SJCRH30 (cell line): ENCODE measurements around the gene TLR6. TPM values are rescaled to one million over a fixed set of nuclear protein-coding genes. Genes with fewer than 3 reads are reported as not detected.
A peak's percentile ranks its signal among the peaks of the same experiment; 100 is the strongest.
"Not testable (repeated sequence)": the region's sequence is repeated elsewhere in the genome, so short reads cannot be mapped to it uniquely, and the experiment has no call there.

ENCODE experiments used
- DNase-seq, 2 experiments: peaks; one replicate each; pipeline ENCODE4 v3.0.0-alpha.2; 2015 to 2020
- H3K27ac ChIP-seq: fragments of 250-450 bp; sonication (Bioruptor Pico); 2 replicates; pipeline ENCODE4 v1.5.1; 2020; ENCODE audit warnings: mild to moderate bottlenecking, moderate library complexity
- H3K27me3 ChIP-seq: fragments of 250-450 bp; sonication (Bioruptor Pico); 2 replicates; pipeline ENCODE4 v1.5.1; 2020; ENCODE audit warnings: mild to moderate bottlenecking, moderate library complexity
- H3K36me3 ChIP-seq: fragments of 250-450 bp; sonication (Bioruptor Pico); 2 replicates; pipeline ENCODE4 v1.5.1; 2020; ENCODE audit warnings: mild to moderate bottlenecking, moderate library complexity
- H3K4me1 ChIP-seq: fragments of 250-450 bp; sonication (Bioruptor Pico); 2 replicates; pipeline ENCODE4 v1.5.1; 2020; ENCODE audit warnings: mild to moderate bottlenecking, moderate library complexity
- H3K4me3 ChIP-seq: fragments of 250-450 bp; sonication (Bioruptor Pico); 2 replicates; pipeline ENCODE4 v1.5.1; 2020; ENCODE audit warnings: mild to moderate bottlenecking, moderate library complexity
- H3K9me3 ChIP-seq: fragments of 250-450 bp; sonication (Bioruptor Pico); replicated peaks from 2 replicates; pipeline ENCODE4 v1.5.1; 2020; ENCODE audit warnings: mild to moderate bottlenecking, moderate library complexity
- total RNA-seq: library from RNA; depleted of rRNA; stranded (reverse); fragments of >200 nt; shearing (Covaris generic); gene quantifications from 2 replicates; pipeline ENCODE4 v1.2.3, GENCODE V29; 2014

The TLR6 gene
- total RNA-seq, 1 experiment from 2014 or later, result 0.20 TPM

DNA sequence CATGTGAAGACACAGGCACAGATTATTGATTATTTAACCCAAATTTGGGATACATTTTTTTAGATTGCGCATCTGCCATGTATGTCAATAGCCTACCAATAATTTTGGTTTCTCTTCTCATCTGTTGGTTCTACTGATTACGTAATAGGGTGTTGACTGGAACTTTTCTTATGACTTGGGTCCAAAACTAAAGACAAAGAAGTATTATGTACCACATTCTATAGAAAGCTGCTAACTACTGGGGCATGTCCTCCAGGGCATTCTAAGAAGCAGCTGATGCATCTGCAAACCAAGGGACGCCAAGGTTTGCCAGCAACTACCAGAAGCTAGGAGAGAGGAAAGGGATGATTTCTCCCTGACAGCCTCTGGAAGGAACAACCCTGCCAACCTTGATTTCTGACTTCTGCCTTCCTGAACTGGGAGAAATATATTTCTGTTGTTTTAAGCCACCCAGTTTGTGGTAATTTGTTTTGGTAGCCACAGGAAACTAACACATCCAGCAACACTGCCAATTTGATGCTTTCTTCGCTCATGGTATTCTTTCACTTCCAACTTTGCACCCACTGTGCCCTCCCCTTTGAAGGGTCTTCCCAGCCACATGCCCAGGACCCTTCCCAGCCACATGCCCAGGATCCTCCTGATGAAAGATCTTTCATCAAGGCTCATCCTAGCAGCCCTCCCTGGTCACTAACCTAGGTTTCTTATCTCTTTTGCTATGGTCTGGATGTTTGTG, 36.1 kb downstream of the TLR6 start:
- no peak overlapping the region for H3K27ac ChIP-seq
- no peaks in the 10 kb centered on the region for H3K9me3 ChIP-seq
- no peaks in the 10 kb centered on the region for H3K27me3 ChIP-seq
- no peaks in the 10 kb centered on the region for H3K36me3 ChIP-seq
- no peak for DNase-seq
- H3K4me1 ChIP-seq, result no peaks in the 10 kb centered on the region
- H3K4me3 ChIP-seq, result no peak overlapping the region

- no peak for DNase-seq
- Histone ChIP-seq H3K9me3 (no peaks in the 10 kb centered on the region), H3K27ac (no peak overlapping the region), H3K27me3 (no peaks in the 10 kb centered on the region), H3K36me3 (no peaks in the 10 kb centered on the region), H3K4me3 (no peak overlapping the region), H3K4me1 (no peaks in the 10 kb centered on the region)
Observed at GRCh38 chr4:38819569-38819968, 37.0 kb downstream of the TLR6 start.

DNA sequence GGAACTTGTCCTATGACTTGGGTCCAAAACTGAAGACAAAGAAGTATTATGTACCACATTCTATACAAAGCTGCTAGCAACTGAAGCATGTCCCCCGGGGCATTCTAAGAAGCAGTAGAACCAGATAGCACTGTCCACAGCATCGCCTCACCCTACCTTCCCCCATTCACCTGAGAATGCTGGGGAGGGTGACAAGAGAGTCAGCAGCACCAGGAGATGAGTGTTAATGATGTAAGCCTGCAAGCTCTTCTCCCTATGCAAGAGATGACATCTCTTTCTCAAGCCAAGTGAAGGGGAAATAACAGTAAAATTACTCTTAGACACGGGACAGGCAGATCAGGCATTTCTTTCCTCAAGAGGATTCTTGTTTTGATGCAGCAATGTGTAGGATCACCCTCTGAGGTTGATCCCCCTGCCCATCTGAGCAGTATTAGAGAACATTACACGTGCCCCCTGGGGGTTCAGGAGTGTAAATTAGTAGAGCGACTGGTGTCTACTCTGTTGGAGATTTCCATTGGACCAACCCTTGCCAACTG, 38.1 kb downstream of the TLR6 start:
- Histone ChIP-seq H3K9me3 (no peaks in the 10 kb centered on the region), H3K27me3 (no peaks in the 10 kb centered on the region), H3K4me3 (no peak overlapping the region), H3K27ac (no peak overlapping the region), H3K4me1 (no peaks in the 10 kb centered on the region), H3K36me3 (no peaks in the 10 kb centered on the region)
- DNase-seq, result no peak

- Histone ChIP-seq H3K27ac (no peak overlapping the region), H3K36me3 (no peaks in the 10 kb centered on the region)
- DNase-seq, result no peak
Observed at GRCh38 chr4:38815885-38816782, 40.5 kb downstream of the TLR6 start.

DNA sequence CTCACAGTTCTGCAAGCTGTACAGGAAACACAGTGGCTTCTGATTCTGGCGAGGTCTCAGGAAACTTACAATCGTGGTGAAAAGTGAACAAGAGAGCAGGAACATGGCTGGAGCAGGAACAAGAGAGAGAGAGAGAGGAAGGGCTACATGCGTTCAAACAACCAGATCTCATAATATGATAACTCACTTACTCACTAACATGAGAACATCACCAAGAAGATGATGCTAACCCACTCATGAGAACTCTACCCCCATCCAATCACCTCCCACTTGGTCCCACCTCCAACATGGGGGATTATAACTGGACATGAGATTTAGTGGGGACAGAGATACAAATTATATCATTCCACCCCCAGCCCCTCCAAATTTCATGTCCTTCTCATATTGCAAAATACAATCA, 42.2 kb downstream of the TLR6 start:
- no peaks in the 10 kb centered on the region for H3K4me1 ChIP-seq
- no peak for DNase-seq
- H3K9me3 ChIP-seq, result no peaks in the 10 kb centered on the region
- no peak overlapping the region for H3K27ac ChIP-seq
- H3K36me3 ChIP-seq, result no peaks in the 10 kb centered on the region
- no peak overlapping the region for H3K4me3 ChIP-seq
- no peaks in the 10 kb centered on the region for H3K27me3 ChIP-seq

More at GRCh38 chr4:38815885-38816782, 40.5 kb downstream of the TLR6 start:
- no peaks in the 10 kb centered on the region for H3K4me1 ChIP-seq
- H3K27me3 ChIP-seq, result no peaks in the 10 kb centered on the region
- H3K4me3 ChIP-seq, result no peak overlapping the region
- no peaks in the 10 kb centered on the region for H3K9me3 ChIP-seq

GRCh38 chr4:38811297-38811696, 45.3 kb downstream of the TLR6 start:
- no peaks in the 10 kb centered on the region for H3K36me3 ChIP-seq
- H3K9me3 ChIP-seq, result no peaks in the 10 kb centered on the region
- H3K27ac ChIP-seq, result no peak overlapping the region
- no peaks in the 10 kb centered on the region for H3K4me1 ChIP-seq
- no peak for DNase-seq
- H3K4me3 ChIP-seq, result no peak overlapping the region
- H3K27me3 ChIP-seq, result no peaks in the 10 kb centered on the region

DNA sequence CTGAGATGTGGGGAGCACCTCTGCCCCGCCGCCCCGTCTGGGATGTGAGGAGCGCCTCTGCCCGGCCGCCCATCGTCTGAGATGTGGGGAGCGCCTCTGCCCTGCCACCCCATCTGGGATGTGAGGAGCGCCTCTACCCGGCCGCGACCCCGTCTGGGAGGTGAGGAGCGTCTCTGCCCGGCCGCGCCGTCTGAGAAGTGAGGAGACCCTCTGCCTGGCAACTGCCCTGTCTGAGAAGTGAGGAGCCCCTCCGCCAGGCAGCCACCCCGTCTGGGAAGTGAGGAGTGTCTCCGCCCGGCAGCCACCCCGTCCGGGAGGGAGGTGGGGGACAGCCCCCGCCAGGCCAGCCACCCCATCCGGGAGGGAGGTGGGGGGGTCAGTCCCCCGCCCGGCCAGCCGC, 49.2 kb downstream of the TLR6 start:
- H3K9me3 ChIP-seq, DNase-seq: not testable (repeated sequence)

DNA sequence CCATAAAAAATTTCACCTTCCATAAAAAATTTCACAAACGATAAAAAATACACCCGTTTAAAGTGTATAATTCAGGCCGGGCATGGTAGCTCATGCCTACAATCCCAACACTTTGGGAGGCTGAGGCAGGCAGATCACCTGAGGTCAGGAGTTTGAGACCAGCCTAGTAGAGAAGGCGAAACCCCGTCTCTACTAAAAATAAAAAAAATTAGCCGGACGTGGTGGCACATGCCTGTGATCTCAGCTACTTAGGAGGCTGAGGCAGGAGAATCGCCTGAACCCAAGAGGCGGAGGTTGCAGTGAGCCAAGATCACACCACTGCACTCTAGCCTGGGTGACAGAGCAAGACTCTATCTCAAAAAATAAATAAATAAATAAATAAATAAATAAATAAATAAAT, 50.4 kb downstream of the TLR6 start:
- not testable (repeated sequence) for H3K9me3 ChIP-seq, DNase-seq, H3K27ac ChIP-seq, H3K4me3 ChIP-seq, H3K36me3 ChIP-seq, H3K27me3 ChIP-seq, H3K4me1 ChIP-seq

More for the DNA sequence above, 49.2 kb downstream of the TLR6 start:
- not testable (repeated sequence) for H3K4me1 ChIP-seq, H3K36me3 ChIP-seq, H3K27me3 ChIP-seq, H3K4me3 ChIP-seq, H3K27ac ChIP-seq

DNA sequence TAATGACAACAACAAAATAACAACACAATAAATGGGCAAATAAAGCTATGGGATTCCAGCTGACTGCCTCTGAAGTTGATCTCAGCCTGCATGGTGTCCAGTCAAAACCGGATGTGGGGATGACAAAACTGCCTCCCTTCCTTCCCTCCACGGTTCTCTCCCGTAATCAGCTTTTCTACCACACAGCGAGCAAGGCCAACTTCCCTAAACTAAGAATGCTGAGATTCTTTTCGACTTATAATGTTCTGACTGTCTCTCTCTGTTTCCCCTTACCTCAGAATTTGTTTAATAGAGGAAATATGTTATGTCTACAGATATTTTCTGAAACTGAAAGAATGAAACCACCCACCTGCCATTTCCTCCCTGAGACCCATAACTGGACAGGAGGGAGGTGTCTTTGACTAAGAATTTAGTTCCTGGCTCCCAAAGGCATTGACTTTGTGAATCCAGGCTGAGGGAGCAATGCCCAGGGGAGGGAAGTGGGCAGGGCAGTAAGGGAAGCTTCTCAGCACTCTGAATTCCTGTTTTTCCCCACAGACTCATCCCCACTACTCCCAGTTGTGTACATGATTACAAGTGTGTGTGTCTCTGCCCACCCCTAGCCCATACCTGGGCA, 51.0 kb downstream of the TLR6 start:
- Histone ChIP-seq H3K4me1 (no peaks in the 10 kb centered on the region), H3K9me3 (no peaks in the 10 kb centered on the region), H3K4me3 (peak overlapping the region; percentile 32), H3K27me3 (no peaks in the 10 kb centered on the region), H3K36me3 (no peaks in the 10 kb centered on the region), H3K27ac (no peak overlapping the region)
- DNase-seq, result peak in 1 of 2 experiments; percentile 24

DNA sequence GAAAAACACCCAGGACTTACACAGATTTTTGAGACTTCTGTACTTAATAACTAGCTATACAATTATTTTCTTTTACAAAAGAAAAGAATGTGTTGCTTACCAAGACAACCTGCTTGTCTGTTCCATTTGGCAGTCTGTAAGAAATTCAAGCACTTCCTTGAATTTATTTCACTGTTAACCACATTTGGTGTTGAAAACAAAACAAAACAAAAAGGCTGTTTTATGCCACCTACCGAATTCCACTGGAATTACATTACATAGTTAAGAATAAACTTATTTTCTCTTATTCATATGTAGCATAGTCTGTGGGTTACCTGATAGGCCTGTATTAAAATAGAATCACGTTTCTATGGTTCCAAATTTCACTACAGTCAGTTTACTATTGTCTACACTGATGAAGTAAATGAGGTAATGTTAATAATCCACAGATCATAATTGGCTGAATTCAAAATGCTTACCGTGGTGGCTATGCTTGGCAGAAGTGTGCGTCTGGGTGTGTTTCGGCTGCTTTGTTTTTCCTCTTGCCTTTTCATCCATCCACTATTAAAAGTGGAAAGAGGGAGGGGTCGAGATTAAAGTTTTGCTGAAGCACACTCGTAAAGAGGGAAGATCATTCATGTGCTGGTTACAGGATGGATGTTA, 51.8 kb downstream of the TLR6 start, which contains the start of gene TLR1:
TSS of gene TLR1 (minus strand) at position 138 of the 642 bp plus-strand sequence. CDS start 5,960 bp downstream, outside the sequence.
- Histone ChIP-seq H3K27me3 (no peaks in the 10 kb centered on the region), H3K4me1 (no peaks in the 10 kb centered on the region), H3K27ac (no peak within 1 kb of the TSS), H3K36me3 (no peaks in the 10 kb centered on the region), H3K9me3 (no peaks in the 10 kb centered on the region), H3K4me3 (peak within 1 kb of the TSS; percentile 32)
- peak in 1 of 2 experiments; percentile 57 for DNase-seq

DNA sequence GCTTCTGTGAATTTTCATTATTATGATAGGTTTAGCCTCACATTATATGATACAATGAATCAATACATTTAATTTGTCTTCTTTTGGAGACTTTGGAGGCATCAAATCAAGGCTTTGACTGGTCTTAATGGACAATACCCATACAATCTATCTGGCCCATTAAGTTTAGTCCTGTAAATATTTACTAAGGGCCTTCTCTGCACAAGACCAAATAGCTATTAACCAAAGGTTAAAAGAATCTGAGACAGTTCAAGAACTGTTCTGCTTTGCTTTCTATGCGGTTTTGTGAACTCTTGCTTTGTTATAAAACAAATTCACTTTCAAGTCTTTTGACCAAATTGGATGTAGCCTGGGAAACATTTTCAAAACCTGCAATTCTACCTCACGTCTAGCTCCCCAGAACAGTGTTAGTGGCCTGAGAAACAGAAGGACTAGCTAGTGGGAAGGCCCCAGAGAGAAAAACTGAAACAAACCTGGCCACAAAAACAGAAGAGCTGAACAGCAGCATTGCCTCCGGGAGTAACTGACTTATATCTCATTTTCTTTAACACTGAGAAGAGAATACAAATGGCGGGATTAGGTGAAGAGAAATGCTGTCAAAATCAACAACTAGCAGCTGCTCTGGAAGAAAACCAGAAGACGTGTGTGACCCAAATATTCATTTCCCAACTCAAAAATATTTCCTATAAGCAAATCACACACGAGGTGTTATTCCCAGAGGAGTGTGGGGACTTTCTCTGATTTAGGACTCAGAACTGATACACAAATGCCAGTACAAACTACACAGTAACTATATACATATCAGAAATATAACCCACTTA, 52.6 kb downstream of the TLR6 start:
- no peaks in the 10 kb centered on the region for H3K36me3 ChIP-seq
- H3K4me1 ChIP-seq, result no peaks in the 10 kb centered on the region
- H3K27me3 ChIP-seq, result no peaks in the 10 kb centered on the region
- no peak overlapping the region for H3K4me3 ChIP-seq
- H3K9me3 ChIP-seq, result no peaks in the 10 kb centered on the region
- no peak for DNase-seq
- H3K27ac ChIP-seq, result no peak overlapping the region

DNA sequence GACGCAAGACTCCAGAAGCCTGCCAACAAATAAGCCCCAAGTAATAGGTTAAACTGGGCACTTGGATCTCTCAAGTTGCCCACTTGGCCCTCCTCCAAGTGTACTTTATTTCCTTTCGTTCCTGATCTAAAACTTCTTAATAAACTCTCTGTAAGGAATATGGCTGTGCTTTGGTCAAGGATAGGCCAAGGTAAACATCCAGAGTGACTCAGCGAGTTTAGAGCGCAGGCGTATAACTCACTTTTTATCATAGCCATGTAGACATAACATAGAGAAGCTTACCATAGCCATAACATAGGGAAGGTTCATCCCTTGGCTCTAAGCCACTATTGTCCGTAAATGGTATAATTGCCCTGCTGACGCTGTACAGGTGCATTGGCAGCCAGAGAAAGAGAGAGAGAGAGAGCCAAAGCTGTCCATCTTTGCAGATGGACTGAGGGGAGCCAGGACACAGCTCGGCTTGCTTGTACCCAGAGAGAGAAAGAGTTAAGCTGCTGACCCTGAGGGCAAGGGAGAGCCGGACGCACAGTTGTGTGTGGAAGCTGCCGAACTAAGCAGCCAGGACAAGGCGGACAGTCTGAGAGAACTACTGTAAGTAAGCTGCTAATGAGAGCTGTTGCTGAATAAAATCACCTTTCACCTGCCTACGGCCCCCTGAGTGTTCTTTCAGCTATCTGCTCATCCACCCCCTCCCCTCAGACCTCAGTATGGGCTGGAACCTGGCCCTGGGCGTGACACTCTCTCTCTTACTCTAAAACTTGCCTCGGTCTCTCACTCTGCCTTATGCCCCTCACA, 53.9 kb downstream of the TLR6 start:
- H3K36me3 ChIP-seq, result no peaks in the 10 kb centered on the region
- no peaks in the 10 kb centered on the region for H3K9me3 ChIP-seq
- no peaks in the 10 kb centered on the region for H3K27me3 ChIP-seq
- H3K27ac ChIP-seq, result no peak overlapping the region
- H3K4me3 ChIP-seq, result no peak overlapping the region
- no peaks in the 10 kb centered on the region for H3K4me1 ChIP-seq
- no peak for DNase-seq

DNA sequence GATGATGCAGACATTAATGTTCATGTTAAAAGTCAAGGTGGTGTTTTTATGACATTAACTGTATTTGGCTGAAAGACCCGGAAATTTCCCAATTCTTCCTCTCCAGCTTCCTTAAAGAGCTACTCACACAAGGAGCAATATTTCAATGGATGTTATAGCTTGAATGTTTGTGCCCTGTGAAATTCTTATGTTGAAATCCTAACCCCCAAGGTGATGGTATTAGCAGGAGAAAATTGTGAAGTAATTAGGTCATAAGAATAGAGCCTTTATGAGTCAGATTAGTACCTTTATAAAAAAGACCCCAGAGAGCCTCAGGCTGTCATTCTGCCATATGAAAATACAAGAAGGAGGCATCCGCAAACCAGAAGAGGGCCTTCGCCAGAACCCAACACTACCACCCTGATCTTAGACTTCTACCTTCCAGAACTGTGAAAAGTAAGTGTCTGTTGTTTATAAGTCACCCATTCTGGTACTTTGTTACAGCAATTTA, 55.6 kb downstream of the TLR6 start:
- Histone ChIP-seq H3K27me3 (no peaks in the 10 kb centered on the region), H3K4me3 (no peak overlapping the region), H3K36me3 (no peaks in the 10 kb centered on the region), H3K4me1 (no peaks in the 10 kb centered on the region), H3K27ac (no peak overlapping the region), H3K9me3 (no peaks in the 10 kb centered on the region)
- no peak for DNase-seq
